NCI-H1930 (cell line): Measurements from ENCODE around the gene FBXL17.
A peak's percentile ranks its signal among the peaks of the same experiment; 100 is the strongest.
"Not testable (repeated sequence)": the region's sequence is repeated elsewhere in the genome, so short reads cannot be mapped to it uniquely, and the experiment has no call there.

ENCODE experiments used
- DNase-seq, 2 experiments: peaks; one replicate each; lab custom pipeline; 2025; lab: John Stamatoyannopoulos, UW

FBXL17 gene

DNA sequence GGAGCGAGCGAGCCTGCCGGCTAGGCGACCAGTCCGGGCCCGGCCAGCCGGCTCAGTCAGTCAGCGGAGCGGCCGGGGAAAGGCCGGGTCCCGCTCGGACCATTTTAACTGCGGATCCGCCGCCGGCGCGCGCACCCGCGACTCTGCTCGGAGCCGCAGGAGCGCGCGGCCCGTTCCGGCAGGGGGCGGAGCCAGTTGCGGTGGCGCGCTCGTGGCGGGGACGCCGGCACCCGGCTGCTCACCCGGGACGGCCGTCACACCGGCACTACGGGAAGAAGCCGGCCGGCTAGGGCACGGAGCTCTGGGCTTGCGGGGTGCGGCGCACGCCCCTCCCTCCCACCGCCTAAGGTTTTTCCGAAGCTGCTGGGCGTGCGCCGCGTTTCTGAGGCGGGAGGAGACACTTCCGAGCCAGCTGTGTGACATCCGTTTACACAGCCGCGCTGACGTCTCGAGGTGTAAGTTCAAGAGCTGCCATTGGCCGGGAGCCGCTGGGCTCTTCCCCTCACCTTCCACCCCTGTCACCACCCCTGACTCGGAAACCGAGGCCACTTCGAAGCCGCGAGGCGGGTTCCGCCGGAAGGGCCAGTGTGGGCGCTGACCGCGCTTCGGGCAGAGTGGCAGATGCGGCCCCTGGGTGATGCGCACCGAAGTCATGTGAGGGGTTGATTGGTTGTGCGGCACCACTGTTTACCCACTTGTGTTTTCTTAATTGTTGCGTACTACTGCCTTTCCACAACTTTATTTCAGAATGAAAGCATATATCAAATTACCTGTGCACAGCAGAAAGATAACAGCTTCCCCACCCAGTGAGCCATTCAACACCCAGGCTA is at the start of gene FBXL17:
Gene FBXL17 (minus strand): TSS at position 145 of the 830 bp plus-strand sequence.
- DNase-seq: peak; percentile 83 to 84

DNA sequence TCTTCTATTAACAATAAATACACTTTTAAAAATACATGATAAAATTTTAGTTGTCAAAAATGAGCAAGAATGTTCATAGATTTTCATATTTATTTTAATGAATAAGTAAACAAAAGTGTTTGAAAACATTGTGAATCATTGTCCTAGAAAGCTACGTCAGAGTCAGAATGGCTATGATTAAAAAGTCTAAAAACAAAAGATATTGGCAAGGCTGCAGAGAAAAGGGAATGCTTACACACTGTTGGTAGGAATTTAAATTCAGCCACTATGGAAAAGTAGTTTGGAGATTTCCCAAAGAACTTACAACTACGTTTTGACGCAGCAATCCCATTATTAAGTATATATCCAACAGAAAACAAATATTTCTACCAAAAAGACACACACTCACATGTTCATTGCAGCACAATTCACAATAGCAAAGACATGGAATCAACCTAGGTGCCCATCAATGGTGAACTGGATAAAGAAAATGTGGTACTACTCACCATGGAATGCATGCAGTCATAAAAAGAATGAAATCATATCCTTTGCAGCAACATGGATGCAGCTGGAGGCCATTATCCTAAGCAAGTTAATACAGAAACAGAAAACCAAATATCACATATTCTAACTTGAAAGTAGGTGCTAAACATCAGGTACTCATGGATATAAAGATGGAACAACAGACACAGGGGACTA is 49.2 kb upstream of the FBXL17 start:
- DNase-seq: no peak

DNA sequence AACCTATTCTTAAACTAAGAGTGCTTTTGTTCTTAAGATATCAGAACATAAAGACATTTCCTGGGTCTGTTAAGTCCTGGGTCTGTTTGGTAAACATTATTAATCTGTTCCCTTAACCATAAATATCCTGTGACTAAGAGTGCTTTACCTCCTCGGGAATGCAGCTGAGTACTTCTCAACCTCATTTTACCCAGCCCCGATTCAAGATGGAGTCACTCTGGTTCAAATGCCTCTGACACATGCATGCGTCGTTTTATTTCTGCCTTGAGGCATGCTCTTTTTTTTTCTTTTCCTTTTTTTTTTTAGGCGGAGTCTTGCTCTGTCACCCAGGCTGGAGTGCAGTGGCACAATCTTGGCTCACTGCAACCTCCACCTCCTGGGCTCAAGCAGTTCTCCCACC is 39.8 kb upstream of the FBXL17 start:
- DNase-seq: no peak

DNA sequence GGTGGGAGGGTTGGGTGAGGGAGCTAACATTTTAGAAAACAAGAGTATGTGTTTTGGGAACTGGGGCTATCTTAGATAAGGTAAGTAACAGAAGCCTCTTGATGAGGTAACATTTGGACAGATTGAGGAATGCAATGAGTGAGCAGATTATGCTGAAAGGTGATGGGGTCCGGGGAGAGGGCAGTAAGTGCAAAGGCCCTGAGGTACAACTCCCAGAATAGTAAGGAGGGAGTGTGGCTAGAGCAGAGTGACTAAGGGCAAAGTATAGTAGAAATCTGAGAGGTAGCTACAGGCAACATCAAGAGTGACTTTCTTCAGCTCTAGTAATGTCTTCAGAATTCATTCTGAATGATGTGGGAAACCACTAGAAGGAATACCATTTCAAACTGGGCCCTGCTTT is 38.9 kb upstream of the FBXL17 start:
- DNase-seq: no peak

DNA sequence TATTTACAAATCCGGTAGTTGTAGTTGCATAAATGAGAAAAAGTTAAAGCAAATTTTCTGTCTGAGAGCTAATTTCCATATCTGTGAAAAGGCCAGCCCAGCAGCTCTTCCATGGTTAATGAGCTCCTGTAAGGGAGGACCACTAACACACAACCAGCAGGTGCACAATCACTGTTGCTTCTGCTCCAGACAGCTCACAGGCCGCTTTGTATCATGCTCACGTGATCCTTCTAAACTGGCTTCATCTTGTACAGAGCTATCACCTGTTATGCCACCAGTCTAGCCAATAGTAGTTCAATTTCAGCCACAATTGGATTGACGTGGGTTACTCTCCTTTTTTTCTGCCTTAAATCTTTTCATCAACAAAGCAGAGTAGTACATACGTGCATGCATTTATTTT is 38.3 kb upstream of the FBXL17 start:
- DNase-seq: no peak

DNA sequence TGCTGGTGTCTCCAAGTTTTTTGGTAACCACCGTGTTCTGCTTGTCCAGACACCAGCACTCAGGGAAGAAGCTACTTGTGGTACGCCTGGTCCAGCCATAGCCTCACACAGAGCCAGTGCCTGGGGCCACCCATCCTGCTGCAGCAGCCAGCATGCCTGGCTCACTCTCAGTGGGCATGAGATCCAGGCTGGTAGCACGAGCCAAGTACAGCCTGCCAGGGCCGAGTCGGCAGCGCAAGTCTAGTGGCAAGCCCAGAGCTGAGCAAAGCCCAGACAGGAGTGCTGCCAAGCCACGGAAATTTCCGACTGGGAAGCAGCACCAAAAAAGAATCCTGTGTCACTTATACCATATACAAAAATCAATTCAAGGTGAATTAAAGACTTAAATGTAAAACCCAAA is 36.3 kb upstream of the FBXL17 start:
- DNase-seq: no peak

DNA sequence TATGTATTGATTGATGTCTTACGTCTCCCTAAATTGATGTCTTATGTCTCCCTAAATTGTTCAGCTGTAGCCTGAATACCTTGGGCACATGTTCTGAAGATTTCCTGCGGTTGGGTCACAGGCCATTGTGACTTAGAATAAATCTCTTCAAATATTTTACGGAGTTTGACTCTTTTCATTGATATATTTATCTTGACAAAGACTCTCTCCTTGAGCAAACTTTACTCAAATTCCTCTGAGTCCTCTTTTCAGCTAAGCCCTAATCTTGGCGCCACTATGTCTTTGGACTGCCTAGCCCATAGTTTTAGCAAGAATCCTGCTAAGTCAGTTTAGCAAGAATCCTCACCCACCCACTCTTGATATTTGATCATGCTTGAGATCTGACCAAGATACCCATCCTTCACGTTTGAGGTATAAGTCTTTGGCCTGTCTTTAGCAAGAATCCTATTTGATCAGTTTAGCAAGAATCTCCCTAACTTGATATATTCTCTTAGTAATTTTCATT is 35.3 kb upstream of the FBXL17 start:
- no peak for DNase-seq

DNA sequence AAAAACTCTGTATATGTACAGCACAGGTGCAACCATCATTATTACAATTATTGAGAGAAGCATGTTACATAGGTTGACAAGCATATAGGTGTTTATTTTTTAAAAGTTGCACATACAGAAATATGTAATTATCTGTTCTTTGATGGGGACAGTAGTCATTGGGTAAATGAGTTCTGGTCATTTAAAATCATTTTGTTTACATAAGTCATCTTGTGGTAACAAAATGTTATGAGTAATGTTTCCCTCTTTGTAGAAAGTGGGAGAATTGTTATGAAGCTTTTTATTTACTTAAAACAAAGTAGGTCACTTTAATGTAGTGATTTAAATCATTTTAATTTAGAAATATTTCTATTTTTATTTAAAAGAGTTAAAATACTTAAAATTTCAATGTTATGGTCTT is 33.8 kb upstream of the FBXL17 start:
- DNase-seq: no peak

DNA sequence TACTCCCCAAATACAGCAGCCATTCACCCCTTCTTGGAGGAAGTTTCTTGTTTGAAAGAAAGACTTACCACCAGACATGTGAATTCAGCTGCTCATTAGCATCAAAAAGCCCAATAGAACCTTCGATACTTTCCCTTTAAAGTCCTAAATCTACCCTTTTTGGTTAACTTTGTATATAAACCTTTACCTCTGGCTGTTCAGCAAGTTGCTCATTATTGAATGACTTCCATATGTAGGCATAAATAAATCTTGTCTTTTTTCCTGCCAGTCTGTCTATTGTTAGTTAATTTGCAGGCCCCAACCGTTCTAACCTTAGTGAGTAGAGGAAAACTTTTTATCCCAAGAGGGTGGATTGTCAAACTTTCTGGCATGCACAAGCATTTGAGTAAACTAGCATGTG is 27.9 kb upstream of the FBXL17 start:
- no peak for DNase-seq

DNA sequence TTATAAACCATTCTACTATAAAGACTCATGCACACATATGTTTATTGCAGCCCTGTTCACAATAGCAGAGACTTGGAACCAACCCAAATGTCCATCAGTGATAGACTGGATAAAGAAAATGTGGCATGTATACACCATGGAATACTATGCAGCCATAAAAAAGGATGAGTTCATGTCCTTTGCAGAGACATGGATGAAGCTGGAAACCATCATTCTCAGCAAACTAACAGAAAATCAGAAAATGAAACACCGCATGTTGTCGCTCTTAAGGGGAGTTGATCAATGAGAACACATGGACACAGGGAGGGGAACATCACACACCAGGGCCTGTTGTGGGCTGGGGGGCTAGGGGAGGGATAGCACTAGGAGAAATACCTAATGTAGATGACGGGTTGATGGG is 23.3 kb upstream of the FBXL17 start:
- DNase-seq: not testable (repeated sequence)

DNA sequence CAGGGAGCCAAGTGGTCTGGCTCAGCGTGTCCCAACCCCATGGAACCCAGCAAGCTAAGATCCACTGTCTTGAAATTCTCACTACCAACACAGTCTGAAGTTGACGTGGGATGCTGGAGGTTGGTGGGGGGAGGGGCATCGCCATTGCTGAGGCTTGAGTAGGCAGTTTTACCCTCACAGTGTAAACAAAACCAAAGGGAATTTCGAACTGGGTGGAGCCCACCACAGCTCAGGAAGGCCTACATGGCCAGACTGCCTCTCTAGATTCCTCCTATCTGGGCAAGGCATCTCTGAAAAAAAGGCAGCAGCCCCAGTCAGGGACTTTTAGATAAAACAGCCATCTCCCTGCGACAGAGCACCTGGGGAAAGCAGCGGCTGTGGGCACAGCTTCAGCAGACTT is 17.1 kb upstream of the FBXL17 start:
- no peak for DNase-seq

DNA sequence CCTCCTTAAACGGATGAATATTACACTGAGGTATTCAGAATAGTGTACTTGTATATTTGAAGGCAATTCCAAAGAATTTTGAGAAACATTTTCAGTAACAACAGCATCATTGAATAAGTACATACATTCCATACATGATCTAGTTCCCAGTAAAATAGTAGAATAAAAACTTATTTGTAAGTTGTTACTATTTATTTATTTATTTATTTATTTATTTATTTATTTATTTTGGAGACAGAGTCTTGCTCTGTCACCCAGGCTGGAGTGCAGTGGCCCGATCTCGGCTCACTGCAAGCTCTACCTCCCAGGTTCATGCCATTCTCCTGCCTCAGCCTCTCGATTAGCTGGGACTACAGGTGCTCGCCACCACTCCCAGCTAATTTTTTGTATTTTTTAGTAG is 14.9 kb upstream of the FBXL17 start:
- not testable (repeated sequence) for DNase-seq

DNA sequence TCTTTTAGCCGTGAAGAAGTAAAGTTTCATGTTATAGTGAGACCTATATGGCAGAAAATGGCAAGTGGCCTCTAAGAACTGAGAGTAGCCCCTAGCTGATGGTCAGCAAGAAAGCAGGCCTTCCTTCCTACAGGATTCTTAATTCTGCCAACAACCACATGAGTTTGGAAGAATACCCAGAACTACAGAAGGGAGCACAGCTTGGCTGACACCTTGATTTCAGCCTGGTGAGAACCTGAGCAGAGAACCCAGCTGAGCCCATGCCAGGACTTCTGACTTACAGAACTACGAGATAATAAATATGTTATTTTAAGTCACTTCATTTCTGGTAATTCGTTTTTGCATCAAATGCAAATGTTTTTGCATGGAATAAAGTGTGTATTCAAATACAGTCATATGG is 5.9 kb upstream of the FBXL17 start:
- no peak for DNase-seq

DNA sequence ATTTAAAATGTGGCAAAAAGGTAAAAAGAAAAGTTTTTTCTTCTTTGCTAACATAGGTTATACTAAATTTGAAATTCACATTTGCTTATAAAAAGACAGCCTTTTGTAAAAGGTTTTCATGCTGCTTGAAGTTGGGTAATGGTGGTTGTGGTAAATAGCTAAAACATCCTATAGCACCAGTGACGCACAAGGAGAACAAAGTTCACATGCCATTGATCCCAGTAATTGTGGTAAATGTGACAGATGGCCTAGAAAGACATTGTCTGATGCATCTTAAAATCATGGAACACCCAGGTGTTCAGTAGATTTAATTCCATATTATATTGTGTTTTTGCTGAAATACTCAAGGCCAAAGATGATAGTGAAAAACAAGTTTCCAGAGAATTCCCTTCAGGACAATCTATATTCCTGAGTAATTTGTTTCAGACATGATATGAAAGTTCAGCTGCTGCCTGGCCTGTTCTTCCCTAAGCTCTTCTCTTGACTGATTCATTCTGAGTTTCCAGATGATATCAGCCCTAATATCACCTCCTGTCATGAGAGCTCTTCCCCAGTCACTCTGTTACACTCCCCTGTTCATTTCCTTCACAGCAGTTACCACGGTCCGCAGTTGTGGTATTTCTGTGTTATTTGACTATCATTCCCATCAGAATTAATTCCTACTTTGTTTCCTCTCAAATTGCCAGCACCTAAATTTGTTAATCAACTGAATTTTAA is 4.6 kb upstream of the FBXL17 start:
- no peak for DNase-seq

DNA sequence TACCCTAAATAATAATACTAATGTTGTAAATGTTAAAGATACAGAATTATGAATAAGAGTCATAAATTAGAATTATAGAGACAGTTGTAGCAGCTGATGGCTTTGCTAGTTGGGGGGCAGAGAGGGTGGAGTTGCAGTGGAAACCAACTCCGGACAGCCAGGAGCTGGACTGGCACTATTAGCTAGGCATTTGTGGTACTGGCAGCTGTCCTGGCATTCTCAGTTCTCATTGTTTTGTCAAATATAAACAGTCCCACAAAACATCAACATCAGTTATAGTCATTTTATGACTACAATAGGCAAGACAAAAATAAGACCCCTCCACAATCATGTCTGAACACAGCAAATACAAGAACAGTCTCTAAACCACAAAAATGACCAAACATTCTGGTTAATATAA is 2.8 kb upstream of the FBXL17 start:
- DNase-seq: no peak

DNA sequence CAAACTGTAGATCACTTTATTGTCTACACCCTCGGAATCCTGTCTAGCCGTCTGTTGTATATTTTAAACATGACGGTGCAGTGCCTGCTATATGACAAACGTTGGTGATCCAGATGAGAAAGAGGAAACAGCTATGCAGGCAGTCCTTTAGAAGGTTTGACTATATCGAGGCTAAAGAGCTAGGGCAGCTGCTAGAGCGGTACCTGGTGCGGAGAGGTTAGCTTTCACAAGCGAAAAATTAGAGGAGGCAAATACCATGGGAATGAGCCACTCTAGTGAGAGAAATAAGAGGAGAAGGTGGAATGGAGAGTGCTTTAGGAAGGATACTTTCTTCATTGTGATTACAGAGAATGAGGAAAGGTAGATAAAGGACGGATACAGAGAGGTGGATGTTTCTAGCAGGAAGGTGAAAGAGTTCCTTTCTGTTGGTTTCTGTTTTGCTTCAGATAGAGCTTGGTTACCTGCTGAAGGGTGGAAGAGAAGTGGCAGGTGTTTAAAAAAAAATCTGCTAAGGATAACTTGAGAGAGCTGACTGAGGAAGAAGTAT is 959 bp upstream of the FBXL17 start:
- DNase-seq: no peak

DNA sequence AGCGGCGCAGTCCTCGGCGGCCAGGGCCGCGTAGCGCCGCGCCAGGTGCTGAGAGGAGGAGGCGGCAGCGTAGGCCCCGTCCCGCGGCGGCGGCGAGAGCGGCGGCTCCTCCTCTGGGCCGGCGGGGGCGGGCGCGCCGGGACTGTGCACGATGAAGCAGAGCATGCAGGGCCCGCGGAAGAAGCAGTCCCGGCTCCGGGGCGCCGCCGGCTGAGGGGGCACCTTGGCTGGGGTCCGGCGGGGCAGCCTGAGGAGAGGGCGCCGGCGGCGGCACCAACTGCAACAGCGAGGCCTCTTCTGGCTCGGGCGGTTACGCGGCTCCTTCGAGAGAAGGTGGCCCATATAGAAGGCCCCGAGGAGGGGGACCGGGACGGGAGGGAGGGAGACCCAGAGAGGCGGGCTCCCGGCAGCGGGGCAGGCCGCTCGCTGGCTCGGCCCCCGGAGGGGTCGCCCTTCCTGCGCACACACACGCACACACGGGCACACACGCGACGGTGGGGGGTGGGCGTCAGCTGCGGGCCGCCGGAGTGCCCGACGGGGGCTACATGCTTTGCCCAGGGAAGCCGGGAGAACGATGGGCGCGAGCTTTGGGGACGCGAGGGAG is 446 bp downstream of the FBXL17 start:
- peak in 1 of 2 experiments; percentile 31 for DNase-seq

DNA sequence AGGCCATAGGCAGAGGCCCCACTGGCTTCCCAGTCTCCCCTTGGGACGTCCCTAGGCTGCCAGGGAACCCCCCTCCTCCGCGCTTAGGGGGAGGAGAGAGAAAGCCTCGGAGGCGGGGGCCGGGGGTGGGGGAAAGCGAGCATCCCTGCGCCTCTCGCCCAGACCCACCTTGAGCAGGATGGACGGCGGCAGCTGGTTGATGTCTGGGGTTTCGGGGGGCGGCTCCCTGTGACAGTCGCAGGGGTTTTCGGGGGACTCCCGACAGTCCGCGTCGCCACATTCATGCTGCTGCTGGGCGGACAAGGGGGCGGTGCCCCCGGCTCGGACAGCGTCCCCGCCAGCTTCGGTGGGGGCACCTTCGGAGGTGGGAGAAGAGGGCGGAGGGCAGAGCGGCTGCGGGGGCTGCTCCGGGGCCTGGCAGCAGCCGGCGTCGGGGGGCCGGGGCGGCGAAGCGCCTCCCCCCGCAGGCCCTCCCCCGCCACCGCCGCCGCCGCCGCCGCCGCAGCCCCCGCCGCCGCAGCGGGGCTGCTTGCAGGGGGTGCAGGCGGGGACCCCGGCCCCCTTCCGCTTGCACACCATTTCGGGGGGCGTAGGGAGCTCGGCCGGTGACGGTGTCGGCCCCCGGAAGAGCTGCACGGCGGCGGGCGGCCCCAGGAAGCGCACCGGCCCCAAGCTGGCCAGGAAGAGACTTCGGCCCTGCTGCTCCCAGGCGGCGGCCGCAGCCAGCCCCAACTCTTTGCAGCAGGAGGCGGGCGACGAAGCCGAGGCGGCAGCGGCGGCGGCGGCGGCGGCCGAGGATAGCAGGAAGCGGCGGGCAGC is 1.2 kb downstream of the FBXL17 start:
- peak in 1 of 2 experiments; percentile 29 for DNase-seq

DNA sequence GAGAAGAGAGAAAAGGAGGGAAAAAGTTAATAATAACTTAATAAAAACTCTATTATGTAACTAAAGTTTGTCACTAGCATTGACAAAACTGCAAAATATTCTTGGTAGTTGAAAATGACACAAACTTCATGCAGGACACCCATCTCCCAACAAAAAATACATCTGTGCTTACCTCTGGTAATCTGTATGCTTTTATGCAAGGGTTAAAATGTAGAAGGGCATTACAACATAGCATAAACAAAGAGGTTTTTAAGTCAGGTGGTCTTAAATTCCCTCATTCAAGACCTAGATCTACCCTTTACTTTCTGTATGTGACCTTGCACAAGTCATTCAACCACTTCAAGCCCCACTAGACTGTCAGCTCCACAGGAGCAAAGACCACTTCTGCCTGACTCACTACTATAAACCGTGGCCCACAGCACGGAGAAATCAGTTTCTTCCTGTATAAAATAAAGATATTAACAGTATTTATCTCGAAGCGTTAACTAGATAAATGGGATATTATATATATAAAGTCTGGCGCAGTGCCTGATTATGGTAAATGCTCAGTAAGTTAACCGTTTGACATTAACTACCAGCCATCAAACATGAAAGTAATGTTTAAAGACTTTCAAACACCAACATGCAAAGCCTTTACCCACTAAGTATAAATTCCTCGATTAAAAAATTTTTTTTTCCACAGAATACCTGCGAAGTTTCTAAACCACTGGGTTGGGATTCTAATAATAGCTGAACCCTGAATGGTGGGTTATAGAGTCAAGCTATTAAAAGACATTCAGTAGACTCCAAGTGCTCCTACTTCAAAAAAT is 2.0 kb downstream of the FBXL17 start:
- no peak for DNase-seq

DNA sequence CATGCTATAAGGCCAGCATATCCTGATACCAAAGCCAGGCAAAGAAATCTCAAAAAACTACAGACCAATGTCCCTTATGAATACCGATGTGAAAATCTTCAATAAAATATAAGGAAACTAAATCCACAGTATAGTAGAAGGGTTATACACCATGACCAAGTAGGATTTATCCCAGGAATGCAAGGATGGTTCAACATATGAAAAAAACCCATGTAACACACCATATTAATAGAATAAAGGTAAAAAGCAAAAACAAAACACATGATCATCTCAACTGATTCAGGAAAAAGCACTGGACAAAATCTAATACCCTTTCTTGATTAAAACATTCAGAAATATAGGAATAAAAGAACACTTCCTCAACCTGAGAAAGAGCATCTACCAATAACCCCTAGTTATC is 6.1 kb downstream of the FBXL17 start:
- DNase-seq: no peak
